GM12891 (cell line): ENCODE results near the gene TMEM263.

Source experiments
- POLR2A ChIP-seq: IDR thresholded peaks from 2 replicates; pipeline ENCODE4 v1.6.1; 2011; ENCODE audit warnings: low read depth, low read length, control low read depth
- TAF1 ChIP-seq: IDR thresholded peaks from 2 replicates; pipeline ENCODE4 v1.6.1; 2011; ENCODE audit warnings: low read depth, low read length, control low read depth

DNA sequence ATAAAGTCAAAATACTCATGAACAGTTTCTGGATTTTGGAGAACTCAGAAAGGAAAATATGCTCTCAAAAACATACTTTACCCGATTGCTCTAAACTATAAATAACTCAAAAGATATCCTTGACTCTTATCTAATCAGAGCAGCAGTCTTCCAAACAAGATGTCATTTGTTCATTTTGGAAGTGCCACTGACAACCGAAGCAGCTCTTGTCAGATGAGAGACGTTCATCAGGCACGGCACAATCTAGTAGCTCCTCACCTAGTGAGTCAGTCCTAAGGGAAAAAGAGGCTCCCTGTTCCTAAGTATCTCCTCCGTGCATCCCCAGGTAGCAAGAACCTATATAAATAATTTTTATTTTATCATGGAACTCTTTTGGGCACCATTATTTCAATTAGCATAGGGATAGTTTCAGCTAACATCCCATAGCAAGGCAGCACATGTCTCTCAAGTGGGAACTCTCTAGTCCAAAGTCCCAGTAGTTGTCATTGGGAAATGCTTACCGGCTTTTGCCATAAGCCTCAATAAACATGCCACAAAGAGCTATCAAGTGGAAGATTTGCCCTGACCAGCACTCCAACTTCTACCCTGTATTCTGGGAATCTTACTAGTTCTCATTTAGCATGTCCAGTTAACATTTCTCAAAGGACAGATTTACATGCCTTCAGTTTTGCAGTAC lies 14.1 kb upstream of the TMEM263 start:
- TF ChIP-seq TAF1 (no peak), POLR2A (no peak)
